Measurements from ENCODE around the gene HEBP1. TPM values are rescaled to one million over a fixed set of nuclear protein-coding genes. Genes with fewer than 3 reads are reported as not detected.

HEBP1 gene
- total RNA-seq, 1 donor from 2014 or later = 83.3 TPM

DNA sequence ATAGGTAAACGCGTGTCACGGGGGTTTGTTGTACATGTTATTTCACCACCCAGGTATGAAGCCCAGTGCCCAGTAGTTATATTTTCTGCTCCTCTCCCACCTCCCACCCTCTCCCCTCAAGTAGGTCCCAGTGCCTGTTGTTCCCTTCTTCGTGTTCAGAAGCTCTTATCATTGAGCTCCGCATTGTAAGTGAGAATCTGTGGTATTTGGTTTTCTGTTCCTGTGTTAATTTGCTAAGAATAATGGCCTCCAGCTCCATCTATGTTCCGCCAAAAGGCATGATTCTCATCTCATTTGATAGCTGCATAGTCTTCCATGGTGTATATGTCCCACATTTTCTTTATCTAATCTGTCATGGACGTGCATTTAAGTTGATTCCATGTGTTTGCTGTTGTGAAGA is 41.2 kb downstream of the HEBP1 start:
- H3K27me3 Mint-ChIP-seq (ENCODE audit: unreplicated experiment) = peaks cover 9% of the 10 kb centered on the region
- no peak overlapping the region for H3K4me3 Mint-ChIP-seq (ENCODE audit: unreplicated experiment)
- no peak for DNase-seq (ENCODE audit: low spot score)
- peaks cover 4% of the 10 kb centered on the region for H3K36me3 Mint-ChIP-seq (ENCODE audit: low read depth, unreplicated experiment)
- TF ChIP-seq, protein P1, sequence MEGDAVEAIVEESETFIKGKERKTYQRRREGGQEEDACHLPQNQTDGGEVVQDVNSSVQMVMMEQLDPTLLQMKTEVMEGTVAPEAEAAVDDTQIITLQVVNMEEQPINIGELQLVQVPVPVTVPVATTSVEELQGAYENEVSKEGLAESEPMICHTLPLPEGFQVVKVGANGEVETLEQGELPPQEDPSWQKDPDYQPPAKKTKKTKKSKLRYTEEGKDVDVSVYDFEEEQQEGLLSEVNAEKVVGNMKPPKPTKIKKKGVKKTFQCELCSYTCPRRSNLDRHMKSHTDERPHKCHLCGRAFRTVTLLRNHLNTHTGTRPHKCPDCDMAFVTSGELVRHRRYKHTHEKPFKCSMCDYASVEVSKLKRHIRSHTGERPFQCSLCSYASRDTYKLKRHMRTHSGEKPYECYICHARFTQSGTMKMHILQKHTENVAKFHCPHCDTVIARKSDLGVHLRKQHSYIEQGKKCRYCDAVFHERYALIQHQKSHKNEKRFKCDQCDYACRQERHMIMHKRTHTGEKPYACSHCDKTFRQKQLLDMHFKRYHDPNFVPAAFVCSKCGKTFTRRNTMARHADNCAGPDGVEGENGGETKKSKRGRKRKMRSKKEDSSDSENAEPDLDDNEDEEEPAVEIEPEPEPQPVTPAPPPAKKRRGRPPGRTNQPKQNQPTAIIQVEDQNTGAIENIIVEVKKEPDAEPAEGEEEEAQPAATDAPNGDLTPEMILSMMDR (IDR thresholded peaks at IDR 0.05; ENCODE audit: unreplicated experiment) = no peak
- H3K4me1 Mint-ChIP-seq (ENCODE audit: unreplicated experiment) = peaks cover 4% of the 10 kb centered on the region
- H3K27ac Mint-ChIP-seq (ENCODE audit: unreplicated experiment) = peak overlapping the region; percentile 48
- no peaks in the 10 kb centered on the region for H3K9me3 Mint-ChIP-seq (ENCODE audit: unreplicated experiment)

DNA sequence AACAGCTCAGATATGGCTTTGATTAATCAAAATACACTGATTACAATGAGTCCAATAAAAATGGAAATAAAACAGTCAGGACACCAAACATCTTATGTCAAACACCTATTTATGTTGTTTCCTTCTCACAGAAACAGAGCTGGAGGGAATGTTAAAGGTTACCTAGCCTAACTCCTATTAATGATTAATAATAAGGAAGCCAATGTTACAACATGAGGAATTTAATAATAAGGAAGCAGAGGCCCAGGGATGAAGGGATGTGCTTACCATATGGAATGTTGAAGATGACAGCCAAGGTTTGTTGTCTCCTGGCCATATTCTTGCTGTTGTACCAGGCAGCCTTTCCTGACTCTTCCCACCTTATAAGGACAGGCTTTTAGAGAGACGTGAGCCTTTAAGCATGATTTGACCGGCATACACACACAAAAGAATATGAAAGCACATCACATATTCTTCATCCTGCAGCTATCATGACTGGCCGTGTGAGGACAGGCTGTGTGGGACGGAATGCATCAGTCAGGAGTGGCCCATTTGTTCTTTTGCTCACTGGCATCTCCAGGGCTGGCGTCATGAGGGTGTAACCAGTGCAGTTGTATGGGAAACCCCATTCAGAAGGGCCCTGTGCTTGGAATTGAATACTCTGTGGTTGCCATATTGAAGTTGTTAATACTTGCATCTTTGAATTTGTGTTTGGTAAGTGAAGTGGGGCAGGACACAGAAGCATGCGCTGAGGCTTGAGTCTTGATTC is 45.0 kb downstream of the HEBP1 start:
- Mint-ChIP-seq H3K36me3 (ENCODE audit: low read depth, unreplicated experiment) (no peaks in the 10 kb centered on the region), H3K27ac (ENCODE audit: unreplicated experiment) (no peak overlapping the region), H3K4me3 (ENCODE audit: unreplicated experiment) (no peak overlapping the region), H3K9me3 (ENCODE audit: unreplicated experiment) (no peaks in the 10 kb centered on the region), H3K4me1 (ENCODE audit: unreplicated experiment) (peaks cover 4% of the 10 kb centered on the region), H3K27me3 (ENCODE audit: unreplicated experiment) (peaks cover 7% of the 10 kb centered on the region)
- TF ChIP-seq, protein P1 (IDR thresholded peaks at IDR 0.05; ENCODE audit: unreplicated experiment) = no peak
- no peak for DNase-seq (ENCODE audit: low spot score)

DNA sequence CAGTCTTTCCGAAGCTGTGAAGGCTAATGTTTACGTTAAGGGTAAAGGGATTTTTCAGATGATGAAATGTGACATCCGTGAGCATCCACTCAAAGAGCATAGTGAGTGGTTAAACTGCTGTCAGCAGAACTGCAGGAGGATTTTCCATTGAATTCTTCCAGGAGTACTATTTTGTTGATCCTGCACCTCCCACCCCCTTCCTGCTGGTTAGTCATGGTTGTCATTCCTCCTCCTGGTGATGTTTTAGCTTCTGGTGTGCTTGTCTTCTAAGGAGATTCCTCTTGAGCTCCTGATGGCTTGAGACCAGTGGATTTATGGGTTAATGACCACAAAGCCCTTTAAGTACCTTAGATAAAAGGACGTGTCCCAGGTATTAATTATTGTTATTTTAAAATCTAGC is 45.7 kb downstream of the HEBP1 start:
- peaks cover 4% of the 10 kb centered on the region for H3K4me1 Mint-ChIP-seq (ENCODE audit: unreplicated experiment)
- H3K9me3 Mint-ChIP-seq (ENCODE audit: unreplicated experiment) = no peaks in the 10 kb centered on the region
- TF ChIP-seq, protein P1 (IDR thresholded peaks at IDR 0.05; ENCODE audit: unreplicated experiment) = no peak
- no peak for DNase-seq (ENCODE audit: low spot score)
- no peak overlapping the region for H3K27ac Mint-ChIP-seq (ENCODE audit: unreplicated experiment)
- H3K27me3 Mint-ChIP-seq (ENCODE audit: unreplicated experiment) = peaks cover 11% of the 10 kb centered on the region
- no peak overlapping the region for H3K4me3 Mint-ChIP-seq (ENCODE audit: unreplicated experiment)
- H3K36me3 Mint-ChIP-seq (ENCODE audit: low read depth, unreplicated experiment) = peaks cover 6% of the 10 kb centered on the region

DNA sequence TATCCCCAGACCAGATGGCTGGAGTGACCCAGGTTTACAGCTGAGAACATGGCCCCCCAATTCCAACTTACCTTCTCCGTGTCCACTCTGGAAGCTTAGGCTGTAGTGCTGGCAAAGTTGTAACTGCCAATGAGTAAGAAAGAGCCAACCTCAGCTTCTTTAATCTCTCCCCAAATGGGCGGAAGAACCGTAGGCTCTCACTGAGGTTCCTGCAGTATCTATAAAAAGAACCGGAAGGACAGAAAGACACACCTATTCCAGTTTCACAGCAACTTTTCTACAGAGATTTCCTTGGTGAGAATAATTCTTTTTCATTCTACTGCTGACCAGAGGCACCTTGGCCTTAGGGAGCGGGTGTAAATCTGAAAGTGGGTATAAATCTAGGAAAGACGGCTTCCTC is 48.0 kb downstream of the HEBP1 start, which contains the start of gene GPRC5D:
Gene GPRC5D (minus strand): TSS at position 135 of the 400 bp plus-strand sequence. CDS start 1,786 bp downstream, outside the sequence.
- TF ChIP-seq, protein P1 (IDR thresholded peaks at IDR 0.05; ENCODE audit: unreplicated experiment) = no peak
- Mint-ChIP-seq H3K36me3 (ENCODE audit: low read depth, unreplicated experiment) (peaks cover 6% of the 10 kb centered on the region), H3K27me3 (ENCODE audit: unreplicated experiment) (peaks cover 8% of the 10 kb centered on the region), H3K4me1 (ENCODE audit: unreplicated experiment) (no peaks in the 10 kb centered on the region), H3K27ac (ENCODE audit: unreplicated experiment) (no peak within 1 kb of the TSS), H3K4me3 (ENCODE audit: unreplicated experiment) (no peak within 1 kb of the TSS), H3K9me3 (ENCODE audit: unreplicated experiment) (no peaks in the 10 kb centered on the region)
- no peak for DNase-seq (ENCODE audit: low spot score)

DNA sequence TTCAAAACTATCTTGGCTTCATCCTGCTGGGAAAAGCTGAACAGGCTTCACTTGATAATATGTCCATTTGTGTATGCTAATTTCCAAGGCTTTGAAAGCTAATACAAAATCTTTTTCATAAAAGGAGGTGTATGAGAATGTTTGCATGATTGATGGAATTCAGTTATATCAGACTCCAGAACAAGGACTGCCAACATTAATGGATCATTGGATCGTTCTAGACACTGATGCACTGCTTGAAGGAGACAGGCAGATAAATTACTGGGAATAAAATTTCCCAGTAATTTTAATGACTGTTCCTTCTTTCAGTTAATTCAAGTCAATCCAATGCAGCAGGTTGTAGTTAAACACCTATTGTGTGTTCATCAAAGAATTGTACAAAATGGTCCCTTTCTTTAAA is 48.6 kb downstream of the HEBP1 start:
- TF ChIP-seq, protein P1 (IDR thresholded peaks at IDR 0.05; ENCODE audit: unreplicated experiment) = no peak
- Mint-ChIP-seq H3K4me1 (ENCODE audit: unreplicated experiment) (peaks cover 3% of the 10 kb centered on the region), H3K27me3 (ENCODE audit: unreplicated experiment) (peaks cover 10% of the 10 kb centered on the region)

More for the DNA sequence above, 48.6 kb downstream of the HEBP1 start:
- no peak for DNase-seq (ENCODE audit: low spot score)
- Mint-ChIP-seq H3K4me3 (ENCODE audit: unreplicated experiment) (no peak overlapping the region), H3K9me3 (ENCODE audit: unreplicated experiment) (no peaks in the 10 kb centered on the region), H3K36me3 (ENCODE audit: low read depth, unreplicated experiment) (peaks cover 6% of the 10 kb centered on the region), H3K27ac (ENCODE audit: unreplicated experiment) (no peak overlapping the region)

Measured in endothelial cell (in vitro differentiated cells).